Panc1 (cell line): ENCODE data around the gene DIS3L2.

Experiments used
- REST ChIP-seq, 2 experiments: IDR thresholded peaks; 2 replicates each; pipeline ENCODE4 v1.6.1; 2011 to 2012; ENCODE audit warnings: low read depth in 2 of 2, control low read depth in 1 of 2, low read length in 1 of 2, mild to moderate bottlenecking in 1 of 2, moderate library complexity in 1 of 2; ENCODE audit not compliant: insufficient read depth in 1 of 2
- TF ChIP-seq, protein P1 (sequence below): fragments of 450-650 bp; IDR thresholded peaks from 2 replicates; pipeline ENCODE4 v1.5.1; 2017; ENCODE audit warnings: mild to moderate bottlenecking

DNA sequence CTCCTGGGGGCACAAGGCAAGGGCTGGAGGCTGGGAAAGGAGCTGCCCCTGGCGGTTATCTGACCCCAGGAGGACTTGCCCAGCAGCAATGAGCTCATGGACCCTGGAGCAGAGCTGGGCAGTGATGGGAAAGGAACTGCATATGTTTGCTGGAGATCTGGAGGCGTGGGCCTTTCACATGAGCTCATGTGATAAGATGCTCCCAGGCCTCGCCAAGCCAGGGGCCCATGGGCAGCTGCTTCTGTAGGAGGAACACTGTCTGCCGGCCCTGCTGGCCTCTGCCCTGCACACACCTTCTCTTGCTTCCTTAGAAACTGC lies 26.3 kb upstream of the DIS3L2 start:
- TF ChIP-seq, protein P1, sequence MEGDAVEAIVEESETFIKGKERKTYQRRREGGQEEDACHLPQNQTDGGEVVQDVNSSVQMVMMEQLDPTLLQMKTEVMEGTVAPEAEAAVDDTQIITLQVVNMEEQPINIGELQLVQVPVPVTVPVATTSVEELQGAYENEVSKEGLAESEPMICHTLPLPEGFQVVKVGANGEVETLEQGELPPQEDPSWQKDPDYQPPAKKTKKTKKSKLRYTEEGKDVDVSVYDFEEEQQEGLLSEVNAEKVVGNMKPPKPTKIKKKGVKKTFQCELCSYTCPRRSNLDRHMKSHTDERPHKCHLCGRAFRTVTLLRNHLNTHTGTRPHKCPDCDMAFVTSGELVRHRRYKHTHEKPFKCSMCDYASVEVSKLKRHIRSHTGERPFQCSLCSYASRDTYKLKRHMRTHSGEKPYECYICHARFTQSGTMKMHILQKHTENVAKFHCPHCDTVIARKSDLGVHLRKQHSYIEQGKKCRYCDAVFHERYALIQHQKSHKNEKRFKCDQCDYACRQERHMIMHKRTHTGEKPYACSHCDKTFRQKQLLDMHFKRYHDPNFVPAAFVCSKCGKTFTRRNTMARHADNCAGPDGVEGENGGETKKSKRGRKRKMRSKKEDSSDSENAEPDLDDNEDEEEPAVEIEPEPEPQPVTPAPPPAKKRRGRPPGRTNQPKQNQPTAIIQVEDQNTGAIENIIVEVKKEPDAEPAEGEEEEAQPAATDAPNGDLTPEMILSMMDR: no peak
- no peak for TF ChIP-seq REST (IDR thresholded peaks at IDR 0.05; ENCODE audit: insufficient read depth in 1 of 2, low read depth in 2 of 2, low read length in 1 of 2)
